Hypothalamus (tissue), 51 donors: Measurements from ENCODE around the gene PAX8.
"Not testable (repeated sequence)": the region's sequence is repeated elsewhere in the genome, so short reads cannot be mapped to it uniquely, and the experiment has no call there.

ENCODE experiments used
- DNase-seq, 51 donors: peaks; one replicate each; lab custom pipeline; 2025; lab: John Stamatoyannopoulos, UW

The PAX8 gene

DNA sequence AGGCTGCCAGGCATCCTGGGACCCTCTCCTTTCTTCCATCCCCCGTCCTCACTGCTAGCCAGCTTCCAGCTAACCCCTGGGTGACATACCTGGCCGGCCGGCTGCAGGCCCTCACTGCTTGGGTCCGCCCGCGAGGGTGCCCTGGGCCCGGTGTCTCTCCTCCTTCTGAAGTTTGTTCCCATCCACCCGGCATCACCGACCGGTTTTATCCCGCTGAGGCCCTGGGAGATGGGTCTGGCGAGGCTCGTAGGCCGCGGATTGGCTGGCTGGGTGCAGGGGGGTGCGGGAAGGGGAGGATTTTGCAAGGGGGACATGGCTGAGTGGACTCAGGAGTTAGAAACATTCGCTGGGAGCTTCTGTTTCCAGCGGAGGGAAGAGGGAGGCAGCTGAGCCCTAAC, at the start of gene PAX8:
Gene PAX8 (minus strand): TSS at position 180 of the 398 bp plus-strand sequence. CDS start 527 bp downstream, outside the sequence.
- DNase-seq = no peak

DNA sequence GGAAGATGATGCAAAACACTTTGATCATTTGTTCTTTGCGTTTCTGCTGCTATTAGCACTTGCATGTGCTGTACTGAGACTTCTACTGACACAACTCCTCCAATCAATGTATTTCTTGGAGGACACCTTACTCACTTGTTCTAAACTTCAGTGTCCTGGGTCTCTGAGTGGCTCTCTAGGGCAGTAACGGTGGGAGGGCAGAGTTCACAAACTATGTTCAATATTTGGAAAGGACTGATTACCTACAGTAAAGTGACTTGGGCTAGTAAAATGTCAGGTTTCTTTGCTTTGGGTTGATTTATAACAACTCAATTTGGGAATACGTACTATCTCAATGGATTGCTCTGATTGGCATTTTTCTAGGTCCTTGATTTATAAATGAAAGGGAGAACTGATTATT, 49.3 kb upstream of the PAX8 start:
- DNase-seq = no peak

DNA sequence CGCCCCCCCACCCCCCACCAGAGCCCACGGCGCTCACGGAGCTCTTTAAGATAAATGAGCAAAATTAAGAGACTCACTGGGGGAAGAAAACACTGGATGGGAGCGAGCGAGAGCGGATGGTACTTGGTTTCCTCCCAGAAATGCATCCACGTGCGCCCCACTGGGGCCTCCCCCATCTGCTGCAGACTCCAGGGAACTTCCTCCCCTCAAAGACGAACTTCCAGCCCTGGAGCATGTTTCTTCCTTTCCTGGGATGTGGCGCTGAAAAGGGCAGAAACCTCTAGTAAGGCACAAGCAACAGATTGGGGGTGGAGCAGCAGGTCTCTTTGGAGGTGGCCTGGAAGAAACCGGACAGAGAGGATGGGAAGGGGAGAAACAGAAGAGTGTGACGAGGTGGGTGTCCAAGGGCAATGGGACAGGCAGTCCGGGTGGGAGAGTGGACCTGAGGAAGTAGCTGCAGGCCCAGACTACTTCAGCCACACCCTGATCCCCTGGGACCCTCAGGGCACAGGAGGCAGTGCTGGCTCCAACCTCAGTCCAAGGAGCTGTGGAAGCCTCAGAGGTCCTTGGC, 46.5 kb upstream of the PAX8 start:
- not testable (repeated sequence) for DNase-seq

DNA sequence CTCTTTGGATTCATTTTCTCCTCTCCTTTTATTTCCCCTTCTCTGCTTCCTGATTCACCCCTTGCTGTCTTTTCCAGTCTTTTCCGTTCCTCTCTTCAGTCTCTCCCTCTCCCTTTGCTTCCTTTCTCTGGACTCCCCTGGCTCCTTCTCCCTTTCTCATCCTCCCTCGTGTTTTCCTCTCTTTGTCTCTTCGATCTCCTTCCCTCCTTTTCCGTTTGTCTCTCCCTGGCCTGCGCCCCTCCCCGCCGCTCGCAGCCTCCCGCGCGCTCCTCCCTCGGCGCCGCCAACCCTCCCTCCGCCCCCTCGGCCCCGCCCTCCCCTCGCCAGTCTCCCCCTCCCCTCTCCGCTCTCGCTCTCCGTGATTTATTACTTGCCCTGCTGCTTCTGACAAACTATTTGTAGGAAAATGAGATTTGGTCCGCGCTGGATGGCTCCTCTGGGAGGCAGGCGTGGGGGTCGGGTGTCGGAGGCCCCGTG, 46.0 kb upstream of the PAX8 start:
- DNase-seq = peak in 20 of 51 donors; percentile 5 to 39 (median 14)

DNA sequence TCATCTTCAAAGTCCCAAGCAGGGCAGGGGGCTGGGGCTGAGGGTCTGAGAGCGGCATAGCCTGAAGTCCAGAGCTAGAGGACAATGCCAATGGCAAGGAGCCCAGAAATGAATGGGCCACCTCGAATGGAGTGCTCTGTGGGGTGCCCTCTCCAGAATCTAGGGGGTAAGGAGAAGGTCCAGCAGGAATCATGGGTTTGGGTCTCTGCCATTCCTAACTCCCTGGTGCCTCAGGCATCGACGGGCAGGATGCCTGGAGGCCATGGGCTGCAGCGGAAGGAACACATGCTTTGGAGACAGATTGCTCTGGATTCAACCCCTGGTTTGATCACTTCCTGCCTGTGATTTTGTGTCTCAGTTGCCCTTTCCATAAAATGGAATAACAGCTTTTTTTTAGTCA, 44.4 kb upstream of the PAX8 start:
- DNase-seq = peak in 1 of 51 donors; percentile 6

DNA sequence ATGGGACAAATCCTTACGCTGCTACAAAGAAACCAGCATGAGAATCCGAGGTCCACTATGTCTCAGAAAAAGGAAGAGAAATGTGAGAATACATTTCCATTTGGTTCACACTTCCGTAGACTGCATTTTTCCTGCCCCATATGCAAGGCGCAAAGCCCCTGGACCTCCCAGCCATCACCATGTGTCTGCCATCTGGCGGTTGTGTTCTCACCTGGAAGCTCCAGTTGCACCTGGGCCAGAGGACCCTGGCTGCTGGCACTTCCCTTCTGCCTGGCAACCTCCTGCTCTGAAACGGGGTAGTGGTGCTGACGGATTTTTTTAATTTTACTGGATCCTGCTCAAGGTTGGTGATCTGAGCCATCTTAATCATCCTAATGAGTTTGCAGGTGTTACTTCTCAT, 41.4 kb upstream of the PAX8 start:
- not testable (repeated sequence) for DNase-seq

DNA sequence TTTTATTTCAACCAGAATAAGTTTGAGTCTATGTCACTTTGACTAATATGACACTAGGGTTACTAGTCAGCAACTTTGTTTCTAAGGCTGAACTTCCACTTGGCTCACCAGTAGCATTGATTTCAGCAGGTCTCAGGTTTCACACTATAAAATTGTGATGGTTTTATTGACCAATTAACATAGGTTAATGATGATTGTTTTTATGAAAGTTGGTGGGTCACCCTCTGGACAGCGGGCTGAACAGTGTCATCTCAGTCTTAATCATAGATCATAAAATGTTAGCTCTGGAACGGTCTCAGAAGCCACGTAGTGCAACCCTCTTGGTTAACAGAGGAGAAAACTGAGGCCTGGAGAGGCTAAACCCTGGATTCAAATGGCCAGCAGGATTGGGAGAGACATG, 40.2 kb upstream of the PAX8 start:
- not testable (repeated sequence) for DNase-seq

DNA sequence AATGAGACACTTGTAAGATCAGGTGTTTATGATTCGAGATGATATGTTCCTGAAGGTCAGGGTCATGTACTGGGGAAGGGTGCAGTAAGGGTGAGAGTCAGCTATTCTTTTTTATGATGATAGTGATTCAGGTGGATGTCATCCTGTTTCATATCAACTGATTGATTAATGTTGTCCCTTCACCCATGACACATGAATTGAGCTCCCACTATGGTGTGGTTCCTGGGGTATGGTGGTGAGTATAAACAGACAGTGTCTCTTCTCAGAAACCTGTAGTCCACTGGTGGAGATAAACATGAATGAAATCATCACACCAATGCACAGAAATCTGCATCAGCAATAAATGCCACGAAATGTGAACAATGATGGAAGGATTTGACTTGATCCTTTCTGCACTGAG, 37.4 kb upstream of the PAX8 start:
- DNase-seq = no peak

DNA sequence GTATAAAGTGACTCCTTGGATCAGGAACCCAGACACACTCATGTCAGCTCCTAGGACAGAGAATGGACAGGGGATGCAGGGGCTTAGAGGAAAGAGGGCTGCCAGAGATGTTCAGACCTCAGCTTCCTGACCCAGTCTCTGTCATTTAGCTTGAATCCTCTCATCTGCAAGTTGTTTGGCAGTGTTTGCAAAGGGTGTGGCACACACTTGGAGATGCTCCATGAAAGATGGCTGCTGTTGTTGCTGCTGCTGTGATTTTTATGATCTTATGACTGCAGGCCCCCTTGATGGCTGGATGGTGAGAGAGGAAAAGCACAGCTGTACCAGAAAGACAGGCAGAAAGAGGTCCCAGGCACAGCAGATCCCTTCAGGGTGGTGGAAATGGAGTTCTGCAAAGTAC, 35.9 kb upstream of the PAX8 start:
- not testable (repeated sequence) for DNase-seq

DNA sequence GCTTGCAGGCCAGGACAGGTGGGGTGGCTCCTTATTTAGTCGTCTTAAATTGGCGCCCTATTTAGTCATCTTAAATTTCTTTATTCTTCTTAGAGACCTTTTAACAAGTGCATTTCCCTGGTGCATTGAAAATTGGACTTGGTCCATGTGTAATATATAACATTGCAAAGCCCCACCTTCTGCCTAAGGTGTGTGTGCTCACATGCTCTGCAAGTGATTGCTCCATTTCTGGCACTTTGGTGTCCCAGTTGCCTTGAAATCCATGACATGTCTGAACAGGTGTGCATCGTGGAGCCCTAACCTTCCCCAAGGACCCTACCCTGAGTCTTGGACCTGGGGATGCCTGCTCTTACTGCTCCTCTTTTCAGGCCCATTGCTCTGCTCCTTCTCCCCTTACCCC, 35.5 kb upstream of the PAX8 start:
- DNase-seq = not testable (repeated sequence)

DNA sequence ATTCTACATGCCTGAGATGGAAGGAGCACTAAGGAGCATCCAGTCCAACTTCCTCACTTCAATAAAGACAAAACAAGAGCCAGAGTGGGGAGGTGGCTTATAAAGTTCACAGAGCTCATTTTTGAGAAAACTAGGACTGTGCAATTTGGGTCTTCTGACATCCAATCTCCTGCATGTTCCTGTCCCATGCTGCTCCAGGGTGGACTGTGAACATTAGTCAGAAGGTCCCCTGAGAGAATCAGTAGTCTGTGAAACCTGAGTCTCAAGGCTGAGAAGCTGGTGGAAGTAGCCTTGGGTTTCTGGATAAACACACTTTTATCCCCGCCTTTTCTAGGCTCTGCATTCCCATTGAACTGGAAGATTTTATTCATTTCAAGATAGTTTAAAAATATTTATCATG, 33.1 kb upstream of the PAX8 start:
- DNase-seq = not testable (repeated sequence)

DNA sequence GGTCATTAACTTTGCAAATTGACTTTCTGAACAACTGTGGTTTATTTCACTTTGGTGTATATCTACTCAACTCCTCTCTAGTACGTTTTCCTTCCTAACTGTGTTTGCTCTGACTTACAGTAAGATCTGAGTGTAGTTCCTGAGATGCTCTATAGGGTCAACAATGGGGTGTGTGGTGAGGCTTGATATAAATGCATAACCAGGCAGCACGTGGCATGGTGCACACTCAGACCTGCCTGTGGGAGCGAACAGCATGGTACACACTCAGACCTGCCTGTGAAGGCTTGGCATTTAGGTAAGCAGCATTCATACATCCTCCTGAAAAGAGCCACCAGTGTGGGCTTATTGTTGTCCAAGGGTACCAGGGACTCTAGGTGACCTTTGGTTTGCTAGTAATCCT, 32.5 kb upstream of the PAX8 start:
- not testable (repeated sequence) for DNase-seq

DNA sequence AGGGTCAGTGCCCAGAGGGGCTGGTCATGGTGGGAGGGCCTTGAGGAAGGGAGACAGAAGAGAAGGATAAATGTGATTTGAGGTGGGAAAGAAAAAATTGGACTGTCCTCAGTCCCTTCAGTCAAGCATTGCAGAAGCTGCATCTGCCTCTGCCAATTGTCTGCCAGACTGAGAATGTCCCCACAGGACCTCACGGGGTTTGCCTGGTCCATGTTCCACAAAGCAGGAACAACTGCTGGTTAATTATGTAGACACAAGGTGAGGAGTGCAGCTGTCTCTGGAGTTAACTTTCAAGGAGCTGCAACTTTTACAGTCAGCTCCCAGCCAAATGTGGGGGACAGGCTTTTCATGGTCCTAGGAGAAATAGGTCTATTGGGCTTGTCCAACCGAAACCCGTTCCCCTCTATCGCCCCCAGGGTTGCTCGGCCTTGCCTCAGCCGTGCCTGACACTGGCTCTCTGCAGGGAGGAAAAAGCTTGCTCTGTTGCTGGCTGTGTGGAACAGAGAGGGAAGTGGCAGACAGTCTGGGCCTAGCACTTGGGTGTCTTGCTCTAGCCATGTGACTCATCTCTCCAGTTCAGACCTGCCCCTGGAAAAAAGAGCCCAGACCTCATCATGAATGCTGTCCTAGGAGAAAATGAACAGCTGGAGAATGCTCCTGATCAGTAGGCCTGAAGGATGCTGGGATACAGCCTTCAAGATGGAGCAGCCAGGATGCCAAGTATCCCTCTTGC, 31.1 kb upstream of the PAX8 start:
- DNase-seq = no peak

DNA sequence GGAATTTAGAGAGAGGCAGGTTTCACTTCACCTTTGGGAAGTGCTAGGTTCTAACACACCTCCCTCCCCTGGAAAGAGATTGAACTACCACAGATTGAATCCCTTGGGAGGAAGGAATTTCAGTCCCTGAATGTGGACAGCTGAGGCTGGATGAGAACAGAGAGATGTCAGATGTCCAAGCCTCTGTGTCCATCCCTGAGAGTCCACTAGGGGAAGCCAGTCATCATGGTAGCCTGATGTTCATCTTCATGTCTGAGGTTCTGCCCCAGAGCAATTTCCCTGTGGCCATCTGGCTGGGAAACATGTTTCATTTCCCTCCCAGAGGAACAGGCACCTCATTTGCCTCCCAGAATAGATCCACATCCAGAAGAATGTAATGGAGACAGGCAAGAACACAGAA, 30.1 kb upstream of the PAX8 start:
- not testable (repeated sequence) for DNase-seq

DNA sequence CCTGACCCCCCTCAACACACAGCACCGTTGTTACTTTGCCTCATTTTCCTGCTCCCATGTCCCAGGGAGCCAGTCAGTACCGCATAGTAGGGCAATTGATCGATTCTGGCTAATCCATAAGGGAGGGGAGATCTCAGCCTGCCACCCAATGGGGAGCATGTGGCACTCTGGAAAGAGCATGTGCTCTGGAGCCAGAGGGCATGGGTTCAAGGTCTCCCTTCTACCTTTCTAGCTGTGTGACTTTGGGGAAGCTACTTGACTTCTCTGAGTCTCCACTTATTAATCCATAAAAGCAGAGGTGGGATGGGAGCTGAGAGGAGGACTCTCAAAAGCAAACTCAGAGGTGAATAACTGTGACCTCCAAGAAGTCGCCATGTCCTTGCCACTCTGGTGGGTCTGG, 27.5 kb upstream of the PAX8 start:
- not testable (repeated sequence) for DNase-seq

DNA sequence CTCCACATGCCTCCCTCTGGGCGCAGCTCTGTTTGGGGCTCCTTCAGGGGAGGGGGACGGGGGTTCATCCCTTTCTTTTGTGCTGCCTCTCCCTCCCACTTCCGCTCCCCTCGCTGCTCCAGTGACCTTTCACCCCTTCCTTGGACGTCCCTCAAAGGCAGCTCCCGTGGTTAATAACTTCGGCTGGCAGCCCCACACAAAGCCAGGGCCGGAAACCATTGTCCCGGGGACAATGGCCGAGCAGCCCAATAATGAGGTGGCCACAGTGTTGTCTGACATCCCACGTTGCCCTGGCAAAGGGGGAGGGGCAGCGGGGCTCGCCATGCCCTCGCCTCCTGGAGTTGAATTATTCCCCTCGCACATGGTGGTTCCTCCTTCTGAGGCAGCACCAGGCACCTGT, 27.0 kb upstream of the PAX8 start:
- DNase-seq = peak in 9 of 51 donors; percentile 2 to 21 (median 14)

DNA sequence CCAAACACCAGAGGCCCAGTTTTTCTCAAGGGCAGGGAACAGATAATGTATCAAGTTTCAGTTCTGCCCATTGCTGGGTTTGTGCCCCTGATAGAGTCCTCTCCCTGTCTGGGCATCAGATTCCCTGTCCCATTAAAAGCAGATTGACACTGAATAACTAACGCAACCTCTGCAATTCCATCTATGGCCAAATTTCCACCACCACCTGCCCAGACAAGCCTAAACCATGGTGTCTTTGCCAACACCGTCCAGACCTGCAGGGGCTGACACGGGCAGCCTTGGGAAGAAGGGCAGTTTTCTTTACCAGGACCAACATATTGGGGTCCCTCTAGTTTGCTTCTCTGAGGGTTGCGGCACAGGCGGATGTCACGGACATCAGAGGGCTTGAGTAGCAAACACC, 26.4 kb upstream of the PAX8 start:
- no peak for DNase-seq

DNA sequence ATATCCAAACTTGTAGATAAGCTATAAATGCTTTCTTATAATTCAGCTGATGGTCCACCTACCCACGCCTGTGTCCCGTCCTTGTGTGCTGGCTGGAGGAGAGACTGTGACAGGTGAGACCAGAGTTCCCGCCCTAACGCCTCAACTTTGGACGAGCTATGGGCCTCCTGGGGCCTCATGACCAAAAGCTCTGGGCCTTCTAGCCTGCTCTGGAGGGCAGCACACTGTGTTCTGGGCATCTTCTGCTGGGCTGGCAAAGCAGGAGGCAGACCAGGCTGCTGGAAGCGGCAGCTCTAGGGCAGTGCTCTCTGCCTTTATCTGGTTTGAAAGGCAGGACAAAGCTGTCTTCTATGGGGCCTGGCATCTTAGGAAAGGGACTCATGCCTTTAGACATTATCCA, 26.0 kb upstream of the PAX8 start:
- DNase-seq = peak in 2 of 51 donors; percentile 4 to 26

DNA sequence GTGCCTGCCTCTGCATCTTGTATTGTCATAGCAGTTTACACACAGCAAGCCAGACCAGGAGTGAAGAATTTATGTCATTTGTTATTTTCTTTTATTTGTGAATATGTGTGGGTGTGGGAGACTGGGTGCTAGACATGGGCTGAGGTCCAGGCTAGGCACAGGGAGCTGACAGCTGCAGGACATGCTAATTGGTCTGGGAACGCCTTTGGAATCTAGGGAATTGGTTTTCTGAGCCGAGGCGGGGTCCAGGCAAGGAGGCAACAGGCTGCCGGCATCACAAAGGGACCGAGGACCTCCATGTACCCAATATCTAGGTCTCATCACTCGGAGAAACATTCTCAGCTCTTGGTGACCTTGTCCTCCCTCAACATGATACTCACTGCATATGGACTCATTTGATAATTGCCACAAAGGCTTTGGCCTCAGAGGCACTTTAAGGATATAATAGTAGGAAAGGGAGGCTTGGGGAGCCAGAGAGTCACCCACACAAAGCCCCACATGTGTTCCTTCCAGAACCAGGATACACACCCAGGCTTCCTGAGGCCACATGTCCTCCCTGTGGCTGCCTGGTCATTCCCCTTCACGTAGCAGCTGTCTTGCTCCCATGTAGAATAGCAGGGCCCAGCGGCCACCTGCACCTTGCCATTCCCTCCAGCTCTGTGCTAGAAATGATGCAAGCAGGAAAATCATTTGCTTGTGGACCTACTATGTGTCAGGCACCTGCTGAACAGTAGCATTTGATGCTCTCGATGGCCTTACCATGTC, 23.7 kb upstream of the PAX8 start:
- not testable (repeated sequence) for DNase-seq

DNA sequence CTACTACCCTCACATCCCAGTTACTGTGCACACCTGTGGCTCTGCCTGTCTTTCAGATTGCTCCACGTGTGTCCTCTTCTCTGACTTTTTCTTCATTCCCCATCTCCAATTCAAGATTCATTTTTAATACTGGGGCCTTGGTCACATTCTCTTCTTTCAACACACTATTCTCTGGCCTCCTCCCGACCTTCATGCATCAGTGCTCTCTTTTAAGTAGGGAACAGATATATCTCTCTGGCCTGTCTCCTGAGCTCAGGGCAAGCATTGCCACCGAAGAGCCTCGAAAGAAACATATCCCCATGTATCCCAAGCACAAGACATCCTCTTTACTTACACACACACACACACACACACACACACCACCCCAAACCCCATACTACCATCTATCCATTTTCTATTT, 21.6 kb upstream of the PAX8 start:
- no peak for DNase-seq

DNA sequence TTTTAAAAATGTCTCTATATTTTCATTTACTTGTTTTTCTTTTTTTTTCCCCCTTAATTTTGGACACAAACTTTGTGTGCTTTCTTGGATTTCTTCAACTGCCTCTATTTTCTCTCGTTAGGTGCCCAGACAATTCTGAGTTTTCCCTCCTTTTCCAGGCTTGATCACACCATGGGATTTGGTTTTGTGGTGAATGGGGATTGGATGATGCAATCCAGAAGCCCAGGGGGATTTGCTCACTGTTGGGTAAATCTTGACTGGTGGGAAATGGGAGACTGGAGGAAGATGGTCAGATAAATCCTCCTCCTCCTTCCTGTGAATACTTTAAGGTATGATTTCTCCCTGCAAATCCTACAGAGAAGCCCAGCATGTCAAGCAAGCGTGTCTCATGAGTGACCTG, 19.5 kb upstream of the PAX8 start:
- DNase-seq = no peak

DNA sequence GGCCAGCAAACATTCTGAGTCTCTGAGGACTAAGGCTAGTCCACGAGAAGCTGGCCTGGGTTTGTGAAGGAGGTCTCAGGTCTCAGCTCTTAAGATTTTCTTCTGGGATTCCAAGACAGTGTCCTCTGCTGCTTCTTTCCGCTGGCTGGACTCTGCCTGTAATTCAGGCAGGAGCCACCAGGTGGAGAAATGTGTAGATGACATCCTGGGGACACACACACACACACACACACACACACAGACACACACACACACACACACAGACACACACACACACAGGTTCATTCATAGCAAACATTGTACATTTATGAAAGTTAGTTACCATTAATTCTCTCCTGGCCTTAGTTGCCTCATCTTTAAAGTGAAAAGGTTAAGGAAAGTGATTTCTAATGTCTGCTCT, 18.9 kb upstream of the PAX8 start:
- not testable (repeated sequence) for DNase-seq
